CD14-positive monocyte (primary cell): ENCODE data around the gene PPT2. TPM values are rescaled to one million over a fixed set of nuclear protein-coding genes. Genes with fewer than 3 reads are reported as not detected.

Source experiments
- DNase-seq, 3 donors: peaks; one replicate each; pipeline ENCODE4 v3.0.0-alpha.2; 2011 to 2022
- H2AFZ ChIP-seq: 2 replicates; pipeline ENCODE4 v1.6.0; 2012; ENCODE audit warnings: mild to moderate bottlenecking, low read depth, low read length, inconsistent platforms; ENCODE audit not compliant: insufficient read depth, poor library complexity, severe bottlenecking
- H3K27ac ChIP-seq, 2 donors: 1 replicate in 1 of 2; 2 replicates in 1 of 2; pipeline ENCODE4 v1.5.1; 2012 to 2013; ENCODE audit warnings: low read length in 2 of 2, control low read depth in 1 of 2, inconsistent platforms in 1 of 2, low read depth in 1 of 2, mild to moderate bottlenecking in 1 of 2
- H3K27me3 ChIP-seq, 2 donors: one replicate each; pipeline versions ENCODE4 v1.6.0 to v1.6.1; 2011 to 2013; ENCODE audit warnings: low read length in 2 of 2; ENCODE audit not compliant: control insufficient read depth in 2 of 2, insufficient read depth in 2 of 2
- H3K36me3 ChIP-seq, 2 donors: replicated peaks in 1 of 2; 1 replicate in 1 of 2; 2 replicates in 1 of 2; pipeline versions ENCODE4 v1.5.1 to v1.6.1; 2012 to 2013; ENCODE audit warnings: low read length in 2 of 2, control low read depth in 1 of 2, inconsistent platforms in 1 of 2, mild to moderate bottlenecking in 1 of 2; ENCODE audit not compliant: insufficient read depth in 2 of 2, control insufficient read depth in 1 of 2
- H3K4me1 ChIP-seq, 2 donors: 1 replicate in 1 of 2; 2 replicates in 1 of 2; pipeline versions ENCODE4 v1.5.1 to v1.6.1; 2012 to 2013; ENCODE audit warnings: low read length in 2 of 2, control low read depth in 1 of 2, inconsistent platforms in 1 of 2, mild to moderate bottlenecking in 1 of 2, moderate library complexity in 1 of 2; ENCODE audit not compliant: insufficient read depth in 2 of 2, control insufficient read depth in 1 of 2
- H3K4me2 ChIP-seq: replicated peaks from 2 replicates; pipeline ENCODE3; 2012; ENCODE audit warnings: low read length, moderate library complexity, mild to moderate bottlenecking; ENCODE audit not compliant: poor library complexity, severe bottlenecking; ENCODE audit errors: extremely low read depth
- H3K4me3 ChIP-seq, 3 experiments: fragments of 200-600 bp in 1 of 3; sonication (generic) in 1 of 3; replicated peaks in 1 of 3; 1 replicate in 2 of 3; 2 replicates in 1 of 3; pipeline ENCODE4 v1.5.1; 2011 to 2013; ENCODE audit warnings: low read length in 3 of 3, mild to moderate bottlenecking in 3 of 3, control low read depth in 2 of 3, low read depth in 2 of 3, inconsistent platforms in 1 of 3, moderate library complexity in 1 of 3
- H3K79me2 ChIP-seq: 2 replicates; pipeline ENCODE4 v1.6.0; 2012; ENCODE audit warnings: mild to moderate bottlenecking, control low read depth, inconsistent platforms, low read length, moderate library complexity; ENCODE audit not compliant: insufficient read depth
- H3K9ac ChIP-seq: 2 replicates; pipeline ENCODE4 v1.6.0; 2017; ENCODE audit warnings: low read length, mild to moderate bottlenecking; ENCODE audit not compliant: insufficient read depth, poor library complexity, severe bottlenecking
- H3K9me3 ChIP-seq, 2 donors: replicated peaks in 1 of 2; 1 replicate in 1 of 2; 2 replicates in 1 of 2; pipeline versions ENCODE4 v1.5.1 to v1.6.1; 2012 to 2013; ENCODE audit warnings: low read length in 2 of 2, control low read depth in 1 of 2; ENCODE audit not compliant: control insufficient read depth in 1 of 2, insufficient read depth in 1 of 2
- H4K20me1 ChIP-seq: 2 replicates; pipeline ENCODE4 v1.6.0; 2012; ENCODE audit warnings: mild to moderate bottlenecking, low read length, control low read depth, moderate library complexity; ENCODE audit not compliant: insufficient read depth
- H3K27ac Mint-ChIP-seq, 7 donors: one replicate each; pipeline ENCODE4 v1.8.0; 2020; ENCODE audit warnings: mild to moderate bottlenecking in 7 of 7, mixed read lengths in 7 of 7, moderate library complexity in 6 of 7, inconsistent platforms in 2 of 7
- H3K27me3 Mint-ChIP-seq, 3 donors: one replicate each; pipeline ENCODE4 v1.8.0; 2021 to 2022; ENCODE audit warnings: low read depth in 3 of 3, mild to moderate bottlenecking in 3 of 3, mixed read lengths in 3 of 3, moderate library complexity in 3 of 3, inconsistent platforms in 1 of 3
- H3K36me3 Mint-ChIP-seq, 2 donors: one replicate each; pipeline ENCODE4 v1.8.0; 2020; ENCODE audit warnings: mixed read lengths in 2 of 2, inconsistent platforms in 1 of 2, mild to moderate bottlenecking in 1 of 2
- H3K4me1 Mint-ChIP-seq: one replicate; pipeline ENCODE4 v1.8.0; 2020; ENCODE audit warnings: mild to moderate bottlenecking, mixed read lengths
- H3K4me3 Mint-ChIP-seq, 2 donors: one replicate each; pipeline ENCODE4 v1.8.0; 2020; ENCODE audit warnings: mild to moderate bottlenecking in 2 of 2, mixed read lengths in 2 of 2, moderate library complexity in 1 of 2
- H3K9me3 Mint-ChIP-seq, 7 donors: one replicate each; pipeline ENCODE4 v1.8.0; 2020 to 2022; ENCODE audit warnings: mixed read lengths in 7 of 7, mild to moderate bottlenecking in 6 of 7, moderate library complexity in 6 of 7, inconsistent platforms in 2 of 7
- WGBS: methylation state at CpG from one replicate; pipeline ENCODE4 v1.1.5; 2013; ENCODE audit warnings: missing lambda C conversion rate; ENCODE audit not compliant: insufficient coverage; 5-methylcytosine and 5-hydroxymethylcytosine counted together
- intact Hi-C, 2 donors: fragments of 100-400 bp; cut with micrococcal nuclease; formaldehyde crosslinking; loops; one replicate each; pipeline versions ENCODE4 v1.15.0 to v1.15.1; 2023
- polyA plus RNA-seq, 3 donors: library from polyadenylated mRNA; depleted of rRNA in 1 of 3; unstranded in 2 of 3; stranded (reverse) in 1 of 3; fragments of 300-500 nt in 2 of 3; fragments of >200 nt in 1 of 3; fragmentation: Illumina TruSeq in 2 of 3; gene quantifications; 1 replicate in 2 of 3; 2 replicates in 1 of 3; pipeline ENCODE4 v1.2.3, GENCODE V29; 2012 to 2021
- TF ChIP-seq, protein P1 (sequence below): fragments of 200-600 bp; IDR thresholded peaks from one replicate; pipeline ENCODE4 v1.8.0; 2022; ENCODE audit warnings: antibody characterized with exemption, mild to moderate bottlenecking

The PPT2 gene
- polyA plus RNA-seq, 3 donors: 1.4 to 4.0 (median 1.8) TPM

DNA sequence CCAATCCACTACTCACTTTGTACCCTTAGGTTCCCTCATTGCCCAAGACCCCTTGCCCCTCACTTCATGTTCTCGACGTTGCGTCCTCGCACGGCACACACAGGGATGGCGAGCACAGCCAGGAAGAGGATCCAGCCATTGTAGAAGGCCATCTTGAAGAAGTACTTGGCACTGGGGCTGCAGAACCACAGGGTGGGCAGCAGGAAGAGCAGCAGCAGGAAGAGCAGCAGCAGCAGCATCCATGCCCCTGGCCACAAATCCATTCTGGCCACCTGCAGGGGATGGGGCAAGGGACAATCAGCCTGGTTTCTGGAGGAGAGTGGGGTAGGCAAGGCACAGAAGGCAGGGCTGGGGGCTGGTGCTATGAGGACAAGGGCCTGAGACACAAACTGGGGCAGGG, 17.3 kb downstream of the PPT2 start:
- no peak overlapping the region for H3K4me3 Mint-ChIP-seq
- Histone ChIP-seq H3K9me3 (no peaks in the 10 kb centered on the region), H3K79me2 (peaks cover 19% of the 10 kb centered on the region), H3K4me2 (no peak overlapping the region), H4K20me1 (no peaks in the 10 kb centered on the region), H3K4me3 (no peak overlapping the region), H2AFZ (no peak overlapping the region), H3K9ac (no peak overlapping the region), H3K4me1 (peaks cover 20 to 28% of the 10 kb centered on the region in 2 donors), H3K27ac (no peak overlapping the region), H3K27me3 (no peaks in the 10 kb centered on the region), H3K36me3 (peaks cover 27 to 32% of the 10 kb centered on the region in 2 donors)
- H3K36me3 Mint-ChIP-seq: peaks cover 32 to 38% of the 10 kb centered on the region in 2 donors
- peaks cover 30% of the 10 kb centered on the region for H3K4me1 Mint-ChIP-seq
- peak overlapping the region in 3 of 7 donors; percentile 26 to 60 (median 31) for H3K27ac Mint-ChIP-seq
- TF ChIP-seq, protein P1, sequence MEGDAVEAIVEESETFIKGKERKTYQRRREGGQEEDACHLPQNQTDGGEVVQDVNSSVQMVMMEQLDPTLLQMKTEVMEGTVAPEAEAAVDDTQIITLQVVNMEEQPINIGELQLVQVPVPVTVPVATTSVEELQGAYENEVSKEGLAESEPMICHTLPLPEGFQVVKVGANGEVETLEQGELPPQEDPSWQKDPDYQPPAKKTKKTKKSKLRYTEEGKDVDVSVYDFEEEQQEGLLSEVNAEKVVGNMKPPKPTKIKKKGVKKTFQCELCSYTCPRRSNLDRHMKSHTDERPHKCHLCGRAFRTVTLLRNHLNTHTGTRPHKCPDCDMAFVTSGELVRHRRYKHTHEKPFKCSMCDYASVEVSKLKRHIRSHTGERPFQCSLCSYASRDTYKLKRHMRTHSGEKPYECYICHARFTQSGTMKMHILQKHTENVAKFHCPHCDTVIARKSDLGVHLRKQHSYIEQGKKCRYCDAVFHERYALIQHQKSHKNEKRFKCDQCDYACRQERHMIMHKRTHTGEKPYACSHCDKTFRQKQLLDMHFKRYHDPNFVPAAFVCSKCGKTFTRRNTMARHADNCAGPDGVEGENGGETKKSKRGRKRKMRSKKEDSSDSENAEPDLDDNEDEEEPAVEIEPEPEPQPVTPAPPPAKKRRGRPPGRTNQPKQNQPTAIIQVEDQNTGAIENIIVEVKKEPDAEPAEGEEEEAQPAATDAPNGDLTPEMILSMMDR: no peak
- H3K27me3 Mint-ChIP-seq: peaks cover 0 to 2% (median 0%) of the 10 kb centered on the region in 3 donors
- intact Hi-C loops: no loop called here
- H3K9me3 Mint-ChIP-seq: no peaks in the 10 kb centered on the region
- DNase-seq: no peak
- 100% methylated on average over 6 of the region's 6 CpGs for WGBS

DNA sequence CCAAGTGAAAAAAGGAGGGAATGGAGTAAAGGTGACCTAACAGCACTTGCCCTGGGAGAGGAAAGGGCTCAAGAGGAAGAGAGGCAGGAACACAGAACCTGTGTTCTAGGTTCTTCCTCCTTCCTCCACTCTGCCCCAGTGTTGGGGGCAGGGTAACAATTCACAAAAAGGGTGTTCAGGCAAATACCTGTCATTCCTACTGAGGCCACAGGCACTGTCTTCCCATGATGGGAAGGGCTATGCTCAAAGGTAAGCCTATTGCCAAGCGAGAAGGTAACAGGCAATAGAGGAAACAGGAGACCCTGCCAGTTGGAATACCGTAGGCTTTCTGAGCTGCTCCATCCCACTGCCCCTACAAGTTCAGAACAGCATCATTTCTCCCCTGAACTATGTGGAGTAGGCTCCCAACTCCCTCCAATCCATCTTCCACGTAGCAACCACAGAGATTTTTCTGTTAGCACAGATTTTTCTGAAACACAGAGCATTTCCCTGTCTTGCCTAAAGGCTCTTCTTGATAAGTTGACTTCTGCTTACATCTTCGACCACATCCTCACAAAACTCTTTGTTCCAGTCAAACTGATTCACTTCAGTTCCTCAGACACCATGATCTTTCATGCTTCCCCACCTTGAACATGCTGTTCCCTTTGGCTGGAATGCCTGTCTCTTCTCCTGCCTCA, 19.2 kb downstream of the PPT2 start:
- H3K27me3 ChIP-seq: no peaks in the 10 kb centered on the region
- H3K9me3 Mint-ChIP-seq: no peaks in the 10 kb centered on the region
- no peak overlapping the region for H3K9ac ChIP-seq
- intact Hi-C loops: no loop called here
- H3K36me3 Mint-ChIP-seq: peaks cover 26 to 31% of the 10 kb centered on the region in 2 donors
- no peak overlapping the region for H2AFZ ChIP-seq
- no peak for DNase-seq
- H4K20me1 ChIP-seq: no peaks in the 10 kb centered on the region
- H3K36me3 ChIP-seq: peaks cover 27 to 32% of the 10 kb centered on the region in 2 donors
- TF ChIP-seq, protein P1: no peak
- peaks cover 33 to 43% of the 10 kb centered on the region in 2 donors for H3K4me1 ChIP-seq
- no peak overlapping the region for H3K4me3 Mint-ChIP-seq
- H3K4me3 ChIP-seq: no peak overlapping the region
- H3K9me3 ChIP-seq: no peaks in the 10 kb centered on the region
- H3K27ac ChIP-seq: no peak overlapping the region
- H3K4me2 ChIP-seq: no peak overlapping the region
- H3K4me1 Mint-ChIP-seq: peaks cover 44% of the 10 kb centered on the region
- peaks cover 0 to 2% (median 1%) of the 10 kb centered on the region in 3 donors for H3K27me3 Mint-ChIP-seq
- 43% methylated on average over 3 of the region's 4 CpGs for WGBS
- H3K27ac Mint-ChIP-seq: peak overlapping the region in 4 of 7 donors; percentile 30 to 57 (median 44)
- H3K79me2 ChIP-seq: peaks cover 24% of the 10 kb centered on the region
